Measurements from ENCODE around the gene DDO.

DDO gene

GRCh38 chr6:110419028-110419739 lies 3.8 kb upstream of the DDO start:
- no peak overlapping the region for H3K27ac ChIP-seq
- TF ChIP-seq CTCF (conservative IDR thresholded peaks at IDR 0.05) = no peak
- TF ChIP-seq ZFX (IDR thresholded peaks at IDR 0.05) = no peak

GRCh38 chr6:110418594-110418993 lies 3.2 kb upstream of the DDO start:
- TF ChIP-seq ZFX (IDR thresholded peaks at IDR 0.05) (no peak), CTCF (conservative IDR thresholded peaks at IDR 0.05) (no peak)
- H3K27ac ChIP-seq = no peak overlapping the region

- TF ChIP-seq ZFX (IDR thresholded peaks at IDR 0.05) (no peak), CTCF (conservative IDR thresholded peaks at IDR 0.05) (no peak)
- peak overlapping the region; percentile 12; the same call in 1 of the 2 replicates for H3K27ac ChIP-seq
These were observed 706 bp downstream of the DDO start for GRCh38 chr6:110414669-110415068.

GRCh38 chr6:110412360-110412759 lies 3.0 kb downstream of the DDO start:
- TF ChIP-seq ZFX (IDR thresholded peaks at IDR 0.05) (no peak), CTCF (conservative IDR thresholded peaks at IDR 0.05) (no peak)
- H3K27ac ChIP-seq = no peak overlapping the region

GRCh38 chr6:110410511-110410910 lies 4.9 kb downstream of the DDO start:
- H3K27ac ChIP-seq = no peak overlapping the region
- TF ChIP-seq CTCF (conservative IDR thresholded peaks at IDR 0.05) (no peak), ZFX (IDR thresholded peaks at IDR 0.05) (no peak)

- no peak overlapping the region for H3K27ac ChIP-seq
- TF ChIP-seq ZFX (IDR thresholded peaks at IDR 0.05) (no peak), CTCF (conservative IDR thresholded peaks at IDR 0.05) (no peak)
These were observed 5.6 kb downstream of the DDO start for GRCh38 chr6:110409794-110410193.

- no peak for TF ChIP-seq CTCF (conservative IDR thresholded peaks at IDR 0.05)
- TF ChIP-seq ZFX (IDR thresholded peaks at IDR 0.05) = no peak
- no peak overlapping the region for H3K27ac ChIP-seq
These were observed 6.5 kb downstream of the DDO start for GRCh38 chr6:110408901-110409300.

Measured in C4-2B (cell line).